NCI-H446 treated with DMSO at 0.1 percent for 48 hours (cell line): ENCODE data around the gene TMF1.

ENCODE experiments used
- DNase-seq: peaks from one replicate; lab custom pipeline; 2025; lab: John Stamatoyannopoulos, UW

The TMF1 gene

GRCh38 chr3:68984011-68984530 is 68.1 kb downstream of the TMF1 start:
- DNase-seq: no peak

DNA sequence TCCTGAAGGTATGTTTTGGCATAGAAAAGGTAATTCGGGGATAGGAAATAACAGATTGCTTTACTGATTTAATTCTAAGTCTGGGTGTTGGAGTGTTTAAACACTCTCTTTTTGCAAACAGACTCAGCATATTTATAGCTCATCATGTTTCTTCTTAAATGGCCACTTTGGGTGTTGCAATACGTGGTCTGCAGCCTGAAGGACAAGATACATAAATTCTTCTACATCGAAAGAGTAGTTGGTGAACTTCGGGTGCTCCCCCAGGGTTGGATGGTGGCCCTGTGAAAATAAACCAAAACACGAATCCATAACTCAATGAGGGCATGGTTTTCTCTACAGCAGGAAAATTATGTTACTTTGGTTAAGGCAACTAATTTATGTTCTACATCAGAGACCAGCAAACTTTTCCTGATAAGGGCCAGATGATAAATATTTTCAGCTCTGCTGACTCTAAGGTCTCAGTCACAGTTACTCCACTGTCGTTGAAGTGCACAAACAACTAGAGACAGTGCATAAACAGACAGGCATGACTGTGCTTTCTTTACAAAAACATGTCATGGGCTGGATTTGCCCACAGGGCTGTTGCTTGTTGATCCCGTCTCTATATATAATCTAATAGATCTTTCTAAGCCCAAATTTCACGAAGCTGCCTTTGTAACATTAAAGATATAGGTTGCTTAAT is 74.5 kb downstream of the TMF1 start:
- DNase-seq: no peak

DNA sequence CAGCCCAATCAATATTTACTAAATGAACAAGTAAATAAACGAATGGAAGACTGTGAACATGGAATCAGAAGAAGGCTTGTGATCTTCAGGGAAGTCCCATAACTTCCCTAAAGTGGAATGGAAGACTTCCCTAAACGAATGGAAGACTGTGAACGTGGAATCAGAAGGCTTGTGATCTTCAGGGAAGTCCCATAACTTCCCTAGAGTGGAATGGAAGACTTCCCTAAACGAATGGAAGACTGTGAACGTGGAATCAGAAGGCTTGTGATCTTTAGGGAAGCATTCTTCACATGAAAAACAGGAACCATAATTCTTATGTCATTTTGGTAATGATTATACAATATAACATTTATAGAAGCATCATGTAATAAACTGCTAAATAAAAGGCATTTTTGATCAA is 77.4 kb downstream of the TMF1 start:
- no peak for DNase-seq

DNA sequence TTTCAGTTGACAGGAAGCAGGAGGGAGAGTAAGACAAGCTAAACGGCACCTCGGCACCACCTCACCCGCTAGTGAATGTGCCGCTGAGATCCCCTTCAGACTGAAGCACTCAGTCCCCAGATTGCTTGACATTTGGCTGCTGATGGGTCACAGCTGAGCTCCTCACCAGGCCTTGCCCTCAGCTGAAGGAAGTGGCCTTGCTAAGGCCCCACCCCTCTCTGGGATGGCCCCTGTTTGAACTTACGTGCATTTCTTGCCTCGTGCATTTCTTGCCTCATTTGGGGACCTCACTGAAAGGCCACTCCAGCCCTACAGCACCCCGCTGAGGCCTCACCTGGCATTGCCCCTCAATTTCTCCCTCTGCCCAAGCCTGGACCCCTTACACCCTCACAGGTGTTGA is 78.5 kb downstream of the TMF1 start:
- no peak for DNase-seq

GRCh38 chr3:68972358-68972979 is 79.7 kb downstream of the TMF1 start:
- DNase-seq: no peak
